ENCODE data around the gene MT1M.
A peak's percentile ranks its signal among the peaks of the same experiment; 100 is the strongest.
"Not testable (repeated sequence)": the region's sequence is repeated elsewhere in the genome, so short reads cannot be mapped to it uniquely, and the experiment has no call there.

The MT1M gene

DNA sequence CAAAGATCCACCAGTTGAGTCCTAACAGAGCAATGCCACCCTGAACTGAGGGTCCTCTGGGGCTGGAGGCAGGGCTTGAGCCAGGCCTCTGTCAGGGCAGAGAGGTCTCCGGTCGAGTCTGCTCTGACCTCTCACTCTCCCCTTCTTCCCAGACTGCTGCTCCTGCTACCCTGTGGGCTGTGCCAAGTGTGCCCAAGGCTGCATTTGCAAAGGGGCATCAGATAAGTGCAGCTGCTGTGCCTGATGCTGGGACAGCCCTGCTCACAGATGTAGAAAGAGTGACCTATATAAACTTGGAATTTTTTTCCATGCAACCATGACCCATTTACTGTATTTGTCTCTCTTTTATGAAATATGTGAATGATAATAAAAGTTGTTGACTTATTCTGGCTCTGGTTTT, 16.8 kb downstream of the MT1M start:
- no peak for DNase-seq (ENCODE audit: low read depth in 1 of 2, low spot score in 1 of 2)

DNA sequence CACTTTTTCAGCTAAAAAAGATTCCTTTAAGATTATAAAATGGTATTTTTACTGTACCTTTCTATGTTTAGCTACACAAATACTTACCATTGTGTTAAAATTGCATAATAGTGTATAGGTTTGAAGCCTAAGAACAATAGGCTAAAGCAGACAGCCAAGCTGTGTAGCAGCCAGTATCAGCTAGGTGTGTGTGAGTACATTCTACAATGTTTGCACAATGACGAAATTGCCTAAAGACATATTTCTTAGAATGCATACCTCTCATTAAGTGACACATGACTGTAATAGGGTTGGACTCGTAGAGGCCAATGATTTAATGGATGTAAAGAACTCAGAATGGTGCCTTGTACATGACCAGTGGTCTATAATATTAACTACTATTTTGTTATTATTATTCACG, 17.4 kb downstream of the MT1M start:
- no peak for DNase-seq (ENCODE audit: low read depth in 1 of 2, low spot score in 1 of 2)

DNA sequence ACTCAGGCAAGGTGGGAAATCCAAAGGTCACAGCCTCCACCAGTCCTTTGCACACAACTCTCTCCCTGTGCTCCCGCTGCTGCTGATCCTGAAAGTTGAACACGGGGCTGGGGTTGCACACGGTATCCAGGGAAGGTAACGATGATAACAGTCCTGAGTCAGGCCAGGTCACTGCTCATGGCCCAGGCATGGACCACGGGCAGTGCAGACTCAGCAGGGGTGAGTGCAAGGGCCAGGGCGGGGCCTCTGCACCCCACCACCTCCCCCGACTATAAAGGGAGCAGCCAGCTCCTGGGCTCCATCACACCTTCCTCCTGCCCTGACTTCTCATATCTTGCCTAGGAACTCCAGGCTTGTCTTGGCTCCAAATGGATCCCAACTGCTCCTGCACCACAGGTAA, 19.1 kb downstream of the MT1M start, which contains the start of gene MT1B:
Gene MT1B, plus strand, starts transcription at position 301 of the 400 bp plus-strand sequence. Its CDS starts 68 bp downstream, at position 369.
- DNase-seq (ENCODE audit: low read depth in 1 of 2, low spot score in 1 of 2), result no peak

DNA sequence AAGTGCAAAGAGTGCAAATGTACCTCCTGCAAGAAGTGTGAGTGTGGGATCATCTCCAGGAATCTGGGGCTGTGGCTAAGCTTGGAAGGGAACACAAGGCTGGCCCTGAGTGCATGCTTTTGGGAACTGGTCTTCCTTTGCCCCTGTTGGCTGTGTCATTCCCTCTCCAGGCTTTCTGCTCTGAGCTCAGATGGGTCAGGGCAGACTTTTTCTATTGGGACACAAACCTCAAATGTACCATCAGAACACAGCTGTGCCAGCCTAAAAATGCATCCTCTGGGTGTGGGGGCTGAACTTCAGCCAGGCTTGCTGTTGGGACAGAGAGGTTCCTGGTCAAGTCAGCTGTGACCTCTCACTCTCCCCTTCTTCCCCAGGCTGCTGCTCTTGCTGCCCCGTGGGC, 20.1 kb downstream of the MT1M start:
- no peak for DNase-seq (ENCODE audit: low read depth in 1 of 2, low spot score in 1 of 2)

DNA sequence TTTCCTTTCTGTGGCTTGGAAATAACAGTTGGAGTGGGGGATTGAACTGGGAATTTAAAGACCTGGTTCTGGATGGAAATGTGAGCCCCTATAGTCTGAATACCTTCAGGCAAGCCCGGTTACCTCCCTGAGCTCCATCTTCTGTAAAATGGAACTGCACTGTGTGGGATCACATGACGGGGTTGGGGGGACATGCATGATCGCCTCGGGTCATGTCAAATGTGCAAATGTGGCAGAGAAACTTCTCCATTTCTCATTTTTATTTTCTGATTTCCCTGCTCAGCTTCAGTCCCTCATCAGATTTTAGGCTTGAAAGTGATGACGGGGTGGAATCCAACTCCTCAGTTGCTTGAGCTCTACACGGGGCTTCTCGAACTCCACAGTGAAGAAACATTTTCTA, 20.8 kb downstream of the MT1M start:
- DNase-seq (ENCODE audit: low read depth in 1 of 2, low spot score in 1 of 2), result no peak

DNA sequence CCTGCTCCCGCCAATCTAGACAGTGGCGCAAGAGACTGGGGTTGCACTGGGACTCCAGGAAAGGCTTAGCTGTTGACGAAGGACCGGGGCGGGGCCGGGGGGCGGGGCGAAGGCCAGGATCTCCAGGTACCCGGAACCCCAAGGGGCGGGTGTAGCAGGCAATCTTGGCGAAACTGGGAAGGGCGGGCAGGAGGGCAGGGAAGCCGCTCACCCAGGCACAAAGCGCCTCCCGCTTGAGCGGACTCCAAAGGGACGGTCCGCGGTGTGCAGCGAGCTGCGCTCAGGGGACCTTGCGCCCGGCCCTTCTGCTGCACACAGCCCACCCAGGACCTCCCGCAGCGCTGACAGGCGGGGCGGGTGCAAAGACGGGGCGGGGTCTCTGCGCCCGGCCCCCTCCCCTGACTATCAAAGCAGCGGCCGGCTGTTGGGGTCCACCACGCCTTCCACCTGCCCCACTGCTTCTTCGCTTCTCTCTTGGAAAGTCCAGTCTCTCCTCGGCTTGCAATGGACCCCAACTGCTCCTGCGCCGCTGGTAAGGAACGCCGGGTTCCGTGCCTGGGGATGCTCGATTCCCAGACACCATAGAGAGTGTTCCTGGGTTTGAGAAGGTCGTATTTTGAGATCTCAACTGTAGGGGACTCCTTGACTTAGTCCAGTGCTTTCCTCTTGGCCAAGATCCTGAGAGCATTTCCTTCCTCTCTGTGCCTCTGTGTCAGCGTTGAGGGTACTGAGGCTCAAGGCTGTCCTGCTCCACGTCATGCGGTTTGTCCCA, 25.3 kb downstream of the MT1M start, which contains the start of gene MT1F:
Gene MT1F, plus strand, starts transcription at position 405 of the 772 bp plus-strand sequence. Its CDS starts 100 bp downstream, at position 505.
- DNase-seq (ENCODE audit: low read depth in 1 of 2, low spot score in 1 of 2), result peak; percentile 36 to 63

DNA sequence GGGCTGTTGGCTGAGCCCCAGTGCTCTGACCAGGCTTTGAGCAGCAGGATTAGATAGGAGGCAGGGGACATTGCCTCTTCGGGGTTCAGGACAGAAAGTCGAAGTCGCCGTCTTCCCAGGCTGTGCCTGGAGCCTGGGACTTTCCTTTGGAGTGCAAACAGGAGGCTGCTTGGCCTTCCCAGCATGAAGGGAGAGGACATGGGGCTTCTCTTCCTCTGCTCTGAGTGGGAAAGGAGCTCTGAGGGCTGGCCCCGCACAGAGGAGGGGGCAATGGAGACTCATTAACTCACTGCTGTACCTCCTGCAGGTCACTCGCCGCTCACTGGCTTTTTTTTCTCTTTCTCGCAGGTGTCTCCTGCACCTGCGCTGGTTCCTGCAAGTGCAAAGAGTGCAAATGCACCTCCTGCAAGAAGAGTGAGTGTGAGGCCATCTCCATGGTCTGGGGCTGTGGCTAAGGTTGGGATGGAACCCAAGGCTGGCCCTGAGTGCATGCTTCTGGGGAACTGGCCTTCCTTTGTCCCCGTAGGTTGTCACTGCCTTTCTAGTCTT, 25.9 kb downstream of the MT1M start:
- no peak for DNase-seq (ENCODE audit: low read depth in 1 of 2, low spot score in 1 of 2)

DNA sequence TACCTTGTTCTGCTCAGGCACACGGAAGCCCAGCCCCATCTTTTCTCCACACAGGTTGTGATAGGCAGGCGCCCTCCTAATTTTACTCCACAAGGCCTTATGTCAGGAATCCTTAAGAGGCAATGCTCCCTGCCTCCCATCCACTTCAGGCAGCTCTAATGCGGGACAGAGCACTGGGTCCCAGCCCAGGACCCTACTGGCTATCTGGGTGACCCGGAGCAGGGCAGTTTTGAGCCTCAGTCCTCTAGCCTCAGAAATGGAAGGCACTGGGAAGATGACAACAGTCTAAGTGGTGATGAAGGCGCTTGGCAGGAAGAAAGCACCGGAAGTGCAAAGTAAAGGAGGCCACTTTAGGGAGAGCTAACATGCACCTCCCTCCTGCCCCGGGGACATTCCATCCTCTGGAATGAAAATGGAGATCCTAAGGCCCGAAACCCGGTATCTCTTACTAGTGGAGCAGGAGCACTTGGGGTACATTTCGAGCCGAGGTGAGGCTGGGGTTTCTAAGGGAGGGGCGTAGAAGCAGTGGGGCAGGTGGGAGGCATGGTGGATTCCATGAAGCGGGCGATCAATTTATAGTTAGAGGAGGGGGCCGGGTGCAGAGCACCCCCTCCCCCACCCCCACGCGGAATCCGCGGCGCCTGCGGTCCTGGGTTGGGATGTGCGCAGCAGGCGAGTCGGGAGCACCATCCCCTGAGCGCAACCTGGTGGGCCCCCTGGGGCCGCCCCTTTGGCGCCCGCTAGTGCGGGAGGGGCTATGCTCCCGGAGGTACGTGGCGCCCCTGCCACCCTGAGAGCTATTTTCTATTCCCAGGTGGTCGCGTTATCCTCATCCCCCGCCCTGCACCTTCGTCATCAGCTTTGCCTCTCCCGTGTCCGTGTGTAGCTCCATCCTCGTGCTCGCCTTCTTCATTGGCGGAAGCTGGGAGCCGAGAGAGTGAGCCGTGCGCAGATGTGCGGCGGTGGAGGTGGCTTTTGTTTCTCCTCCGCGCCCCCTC, 30.2 kb downstream of the MT1M start:
- DNase-seq (ENCODE audit: low read depth in 1 of 2, low spot score in 1 of 2), result no peak

DNA sequence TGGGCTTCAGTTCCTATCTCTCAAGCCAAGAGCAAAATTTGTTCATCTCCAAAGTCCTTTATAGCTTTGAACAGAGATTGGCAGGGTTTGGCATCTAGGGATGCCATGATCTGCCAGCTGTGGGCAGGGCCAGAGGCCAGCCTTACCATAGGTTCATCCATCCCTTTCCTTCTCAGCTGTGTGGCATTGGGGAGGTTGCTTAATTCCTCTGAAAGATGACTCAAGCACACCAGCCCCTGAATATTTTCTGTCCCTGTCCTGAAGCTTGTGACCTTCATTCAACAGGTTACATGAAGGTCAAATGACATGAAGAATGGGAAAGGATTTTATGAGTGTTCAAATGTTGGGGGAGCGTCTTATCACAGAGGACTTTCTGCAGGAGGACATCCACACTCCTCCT, 32.0 kb downstream of the MT1M start:
- no peak for DNase-seq (ENCODE audit: low read depth in 1 of 2, low spot score in 1 of 2)

DNA sequence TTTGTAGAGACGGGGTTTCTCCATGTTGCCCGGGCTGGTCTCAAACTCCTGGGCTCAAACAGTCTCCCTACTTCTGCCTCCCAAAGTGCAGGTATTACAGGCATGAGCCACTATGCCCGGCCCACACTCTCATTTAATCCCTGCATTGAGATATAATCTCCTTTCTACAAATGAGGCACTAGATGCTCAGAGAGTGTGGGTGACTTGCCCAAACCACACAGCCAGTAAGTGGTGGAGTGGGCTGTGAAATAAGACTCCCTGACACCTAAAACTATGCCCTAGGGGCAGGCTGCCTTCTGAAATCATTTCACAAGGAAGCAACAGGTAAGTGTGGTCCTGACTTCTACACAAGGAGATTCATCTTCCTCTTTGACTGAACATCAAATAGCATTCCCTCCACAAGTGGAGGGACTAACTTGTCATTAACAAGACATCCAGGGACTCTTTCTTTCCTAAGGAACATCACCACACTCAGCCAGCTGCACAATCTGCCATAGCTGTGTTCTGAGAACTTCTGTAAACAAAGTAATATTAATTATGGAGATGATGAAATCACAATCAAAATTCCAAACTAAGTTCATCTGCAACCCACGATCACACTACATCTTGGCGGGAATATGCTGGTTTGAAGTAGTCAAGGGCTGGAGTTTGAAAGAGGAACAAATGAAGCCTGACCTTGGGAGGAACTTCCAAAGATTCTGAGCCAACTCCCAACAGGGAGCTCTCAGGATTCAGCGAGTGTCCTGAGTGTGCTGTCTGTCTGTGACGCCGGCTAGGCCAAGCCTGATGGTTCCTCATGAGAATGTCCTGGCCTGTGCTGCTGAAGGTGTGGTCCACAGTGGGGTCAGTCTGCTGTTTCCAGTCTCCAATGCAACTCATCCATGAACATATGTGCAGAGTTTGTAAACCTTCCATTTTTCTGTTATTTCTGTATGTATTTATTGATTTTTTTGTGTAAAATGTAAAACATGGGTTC, 33.1 kb downstream of the MT1M start:
- DNase-seq (ENCODE audit: low read depth in 1 of 2, low spot score in 1 of 2), result not testable (repeated sequence)

DNA sequence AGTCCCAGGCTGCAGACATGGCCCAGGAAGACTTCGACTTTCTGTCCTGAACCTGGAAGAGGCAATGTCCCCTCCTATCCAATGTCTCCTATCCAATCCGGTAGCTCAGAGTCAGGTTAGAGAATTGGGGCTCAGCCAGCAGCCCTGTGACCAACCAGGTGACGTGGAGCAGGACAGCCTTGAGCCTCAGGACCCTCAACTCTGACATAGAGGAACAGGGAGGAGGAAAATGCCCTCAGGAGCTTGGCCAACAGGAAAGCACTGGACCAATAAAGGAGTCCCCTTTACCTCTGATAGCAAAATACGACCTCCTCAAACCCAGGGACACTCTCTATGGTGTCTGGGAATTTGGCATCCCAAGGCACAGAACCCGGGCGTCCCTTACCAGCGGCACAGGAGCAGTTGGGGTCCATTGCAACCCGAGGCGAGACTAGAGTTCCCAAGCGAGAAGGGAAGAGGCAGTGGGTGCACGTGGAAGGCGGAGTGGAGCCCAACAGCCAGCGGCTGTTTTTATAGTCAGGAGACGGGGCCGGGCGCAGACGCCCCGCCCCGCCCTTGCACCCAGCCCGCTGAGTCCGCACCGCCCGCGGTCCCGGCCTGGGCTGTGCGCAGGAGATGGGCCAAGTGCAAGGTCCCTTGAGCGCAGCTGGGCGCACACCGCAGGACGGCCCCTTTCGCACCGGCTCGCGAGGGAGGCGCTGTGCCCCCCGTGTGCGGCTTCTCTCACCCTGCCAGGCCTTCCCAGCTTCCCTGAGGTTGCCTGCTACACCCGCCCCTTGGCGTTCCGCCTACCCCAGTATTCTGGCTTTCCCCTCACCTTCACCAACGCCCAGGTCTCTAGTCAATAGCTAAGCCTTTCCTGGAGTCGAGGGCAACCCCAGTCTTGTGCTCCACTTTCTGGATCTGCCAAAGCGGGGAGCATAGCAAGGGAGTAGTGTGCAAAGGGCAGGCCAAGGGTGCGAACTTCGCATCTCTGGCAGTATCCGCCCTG, 35.4 kb downstream of the MT1M start, which contains the start of gene MT1G:
Gene MT1G, minus strand, starts transcription at position 485 of the 991 bp plus-strand sequence. Its CDS starts 72 bp downstream, at position 413.
- DNase-seq (ENCODE audit: low read depth in 1 of 2, low spot score in 1 of 2), result no peak

DNA sequence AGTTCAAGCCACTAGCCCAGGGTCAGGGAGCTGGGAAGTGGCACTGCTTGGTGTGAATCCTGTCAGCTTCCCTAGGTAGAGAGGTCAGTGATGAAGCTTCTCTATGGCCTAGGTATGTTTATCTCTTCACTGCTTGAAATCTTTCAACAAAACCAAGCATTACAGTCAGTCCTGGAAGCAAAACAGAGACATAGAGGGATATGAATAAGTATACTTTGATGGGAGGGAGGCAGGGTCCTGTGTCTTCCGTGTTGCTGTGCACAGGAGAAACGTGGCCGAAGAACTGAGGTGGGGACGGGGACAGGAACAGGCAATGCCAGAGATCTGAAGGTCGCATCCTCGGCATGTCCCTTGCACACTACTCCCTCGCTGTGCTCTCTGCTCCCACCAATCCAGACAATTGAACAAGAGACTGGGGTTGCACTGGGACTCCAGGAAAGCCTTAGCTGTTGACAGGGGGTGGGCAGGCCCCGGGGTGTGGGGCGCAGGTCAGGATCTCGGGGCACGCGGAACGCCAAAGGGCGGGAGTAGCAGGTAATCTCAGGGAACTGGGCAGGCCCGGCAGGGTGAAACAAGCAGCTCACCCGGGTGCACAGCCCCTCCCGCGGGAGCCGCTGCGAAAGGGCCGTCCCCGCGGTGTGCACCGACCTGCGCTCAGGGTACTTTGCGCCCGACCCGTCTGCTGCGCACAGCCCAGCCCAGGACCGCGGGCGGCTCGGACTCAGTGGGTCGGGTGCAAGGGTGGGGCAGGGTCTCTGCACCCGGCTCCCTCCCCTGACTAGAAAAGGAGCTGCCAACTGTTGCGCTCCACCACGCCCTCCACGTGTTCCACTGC, 36.8 kb downstream of the MT1M start, which contains the start of gene MT1H:
Gene MT1H, plus strand, starts transcription at position 810 of the 835 bp plus-strand sequence. CDS start 71 bp downstream, outside the sequence.
- DNase-seq (ENCODE audit: low read depth in 1 of 2, low spot score in 1 of 2), result no peak

DNA sequence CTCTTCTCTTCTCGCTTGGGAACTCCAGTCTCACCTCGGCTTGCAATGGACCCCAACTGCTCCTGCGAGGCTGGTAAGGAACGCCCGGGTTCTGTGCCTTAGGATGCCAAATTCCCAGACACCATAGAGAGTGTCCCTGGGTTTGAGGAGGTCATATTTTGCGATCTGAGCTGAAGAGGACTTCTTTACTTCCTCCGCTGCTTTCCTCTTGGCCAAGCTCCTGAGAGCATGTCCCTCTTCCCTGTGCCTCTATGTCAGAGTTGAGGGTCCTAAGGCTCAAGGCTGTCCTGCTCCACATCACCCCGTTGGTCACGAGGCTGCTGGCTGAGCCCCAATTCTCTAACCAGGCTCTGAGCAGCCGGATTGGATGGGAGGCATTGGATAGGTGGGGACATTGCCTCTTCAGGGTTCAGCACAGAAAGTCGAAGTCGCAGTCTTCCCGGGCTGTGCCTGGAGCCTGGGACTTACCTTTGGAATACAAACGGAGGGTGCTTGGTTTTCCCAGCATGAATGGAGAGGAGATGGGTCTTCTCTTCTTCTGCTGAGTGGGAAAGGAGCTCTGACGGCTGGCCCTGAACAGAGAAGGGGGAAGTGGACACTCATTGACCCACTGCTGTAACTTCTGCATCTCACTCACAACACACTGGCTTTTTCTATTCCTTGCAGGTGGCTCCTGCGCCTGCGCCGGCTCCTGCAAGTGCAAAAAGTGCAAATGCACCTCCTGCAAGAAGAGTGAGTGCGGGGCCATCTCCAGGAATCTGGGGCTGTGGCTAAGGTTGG, 37.6 kb downstream of the MT1M start:
- DNase-seq (ENCODE audit: low read depth in 1 of 2, low spot score in 1 of 2), result no peak

DNA sequence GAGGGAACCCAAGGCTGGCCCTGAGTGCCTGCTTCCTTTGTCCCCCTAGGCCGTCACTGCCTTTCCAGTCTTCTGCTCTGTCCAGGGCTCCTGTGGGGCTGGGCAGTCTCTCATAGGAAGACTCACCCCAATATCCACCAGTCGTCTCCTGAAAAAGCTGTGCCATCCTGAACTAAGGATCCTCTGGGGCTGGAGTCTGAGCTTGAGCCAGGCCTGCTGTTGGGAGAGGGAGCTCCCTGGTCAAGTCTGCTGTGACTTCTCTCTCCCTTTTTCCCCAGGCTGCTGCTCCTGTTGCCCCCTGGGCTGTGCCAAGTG, 38.1 kb downstream of the MT1M start:
- no peak for DNase-seq (ENCODE audit: low read depth in 1 of 2, low spot score in 1 of 2)

DNA sequence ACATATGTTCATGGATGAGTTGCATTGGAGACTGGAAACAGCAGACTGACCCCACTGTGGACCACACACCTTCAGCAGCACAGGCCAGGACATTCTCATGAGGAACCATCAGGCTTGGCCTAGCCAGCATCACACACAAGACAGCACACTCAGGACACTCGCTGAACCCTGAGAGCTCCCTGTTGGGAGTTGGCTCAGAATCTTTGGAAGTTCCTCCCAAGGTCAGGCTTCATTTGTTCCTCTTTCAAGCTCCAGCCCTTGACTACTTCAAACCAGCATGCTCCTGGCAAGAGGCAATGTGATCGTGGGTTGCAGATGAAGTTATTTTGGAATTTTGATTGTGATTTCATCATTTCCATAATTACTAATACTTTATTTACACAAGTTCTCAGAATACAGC, 39.2 kb downstream of the MT1M start:
- DNase-seq (ENCODE audit: low read depth in 1 of 2, low spot score in 1 of 2), result not testable (repeated sequence)

DNA sequence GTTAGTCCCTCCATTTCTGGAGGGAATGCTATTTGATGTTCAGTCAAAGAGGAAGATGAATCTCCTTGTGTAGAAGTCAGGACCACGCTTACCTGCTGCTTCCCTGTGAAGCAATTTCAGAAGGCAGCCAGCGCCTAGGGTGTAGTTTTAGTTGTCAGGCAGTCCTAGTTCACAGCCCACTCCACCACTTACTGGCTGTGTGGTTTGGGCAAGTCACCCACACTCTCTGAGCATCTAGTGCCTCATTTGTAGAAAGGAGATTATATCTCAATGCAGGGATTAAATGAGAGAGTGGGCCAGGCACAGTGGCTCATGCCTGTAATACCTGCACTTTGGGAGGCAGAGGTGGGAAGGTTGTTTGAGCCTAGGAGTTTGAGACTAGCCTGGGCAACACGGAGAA, 39.7 kb downstream of the MT1M start:
- not testable (repeated sequence) for DNase-seq (ENCODE audit: low read depth in 1 of 2, low spot score in 1 of 2)

DNA sequence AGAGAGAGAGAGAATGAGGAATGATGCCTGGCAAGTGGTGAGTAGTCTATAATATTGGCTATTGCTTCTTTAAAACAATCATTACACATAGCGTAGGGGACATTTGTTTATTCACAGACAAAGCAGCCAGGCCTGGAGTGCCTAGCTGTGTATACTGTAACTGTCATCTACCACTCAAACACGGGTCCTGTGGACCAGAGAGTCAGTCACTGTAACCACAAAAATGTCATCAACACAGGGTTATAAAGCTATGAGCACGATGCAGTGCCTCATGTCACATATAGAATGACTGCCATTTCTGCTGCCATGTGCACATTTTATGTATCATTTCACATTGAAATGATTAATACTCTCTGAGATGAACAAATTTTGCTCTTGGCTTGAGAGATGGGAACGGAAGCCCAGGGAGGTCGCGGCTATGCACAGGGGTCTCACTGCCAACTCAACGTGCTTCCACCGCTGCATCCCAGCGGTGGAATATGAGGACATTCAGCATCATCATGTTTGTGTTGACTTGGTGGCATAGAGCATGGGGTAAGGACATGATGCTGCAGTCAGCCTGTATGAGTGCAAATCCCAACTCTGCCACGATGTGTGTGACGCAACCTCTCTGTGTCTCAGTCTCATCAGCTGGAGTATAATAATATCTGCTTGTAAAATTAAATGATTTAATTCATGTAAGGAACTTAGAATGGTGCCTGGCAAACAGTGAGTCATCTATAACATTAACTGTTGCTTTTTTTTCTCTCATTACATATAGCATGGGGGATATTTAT, 40.5 kb downstream of the MT1M start:
- no peak for DNase-seq (ENCODE audit: low read depth in 1 of 2, low spot score in 1 of 2)

Data from stimulated activated CD4-positive, alpha-beta T cell treated with anti-CD3 and anti-CD28 coated beads, Interleukin-15, amount 100 ng/mL, for 1 hour (primary cell).